ENCODE data around the gene PKMYT1.

Gene PKMYT1

GRCh38 chr16:2971985-2972784 lies 8.1 kb downstream of the PKMYT1 start:
- DNase-seq: no peak

- DNase-seq: no peak
Measured at GRCh38 chr16:2971134-2971984, 8.9 kb downstream of the PKMYT1 start.

DNA sequence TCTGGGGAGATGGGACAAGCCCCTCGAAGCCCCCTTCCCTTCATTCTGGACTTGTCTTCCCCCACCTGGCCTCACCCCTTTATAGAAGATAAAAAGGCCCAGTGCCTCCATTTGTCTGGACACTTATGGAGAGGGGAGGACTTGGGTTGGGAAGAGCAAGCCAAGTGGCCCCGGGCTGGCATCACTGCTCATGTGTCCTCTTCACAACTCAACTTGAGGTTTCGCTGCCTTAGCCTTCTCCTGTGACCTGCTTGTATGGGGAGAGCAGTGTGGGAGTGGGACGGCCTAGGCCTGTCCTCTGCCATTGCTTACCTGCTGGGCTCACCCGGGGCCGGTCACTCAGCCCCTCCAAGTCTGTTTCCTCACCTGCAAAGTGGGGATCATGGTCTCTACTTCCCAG lies 9.7 kb downstream of the PKMYT1 start:
- no peak for DNase-seq

GRCh38 chr16:2969545-2970521 lies 10.4 kb downstream of the PKMYT1 start:
- peak; percentile 68 for DNase-seq

DNA sequence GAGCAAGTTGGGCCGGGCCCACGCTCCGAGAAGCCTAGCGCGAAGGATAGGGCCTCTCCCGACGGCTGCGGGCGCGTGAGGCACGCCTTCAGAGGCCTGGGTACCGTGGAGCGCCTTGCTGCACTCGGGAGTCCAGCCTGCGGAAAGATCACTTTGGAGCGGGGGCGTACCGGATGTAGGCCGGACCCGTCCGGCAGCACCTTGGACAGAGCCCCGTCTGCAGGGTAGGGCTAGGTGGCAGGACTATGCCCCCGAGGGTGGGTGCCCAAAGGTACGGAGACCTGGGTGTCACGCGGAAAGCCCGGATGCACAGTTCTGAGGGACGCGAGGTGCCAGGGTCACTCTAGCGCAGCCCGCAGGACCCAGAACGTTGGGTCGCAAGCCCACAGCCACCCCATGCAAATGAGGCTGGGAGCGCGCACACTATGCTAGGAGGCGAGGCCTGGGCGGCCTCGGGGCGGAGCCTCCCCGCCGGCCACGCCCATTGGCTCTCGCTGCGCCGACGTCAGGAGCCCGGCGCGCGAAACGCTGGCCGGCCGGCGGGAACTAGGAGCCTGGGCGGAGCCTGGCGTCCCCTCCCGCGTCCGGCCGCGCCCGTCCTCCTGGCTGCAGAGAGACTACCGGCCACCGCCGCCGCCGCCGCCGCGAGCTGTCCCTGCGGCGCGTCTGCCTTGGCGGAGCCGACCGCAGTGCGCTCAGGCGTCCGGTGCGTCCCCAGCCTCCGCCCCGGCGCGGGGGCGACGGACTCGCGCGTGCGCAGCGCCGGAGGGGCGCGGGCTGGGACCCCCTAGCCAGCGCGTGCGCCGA lies 11.3 kb downstream of the PKMYT1 start, which contains the start of gene PAQR4:
TSS of gene PAQR4 (plus strand) at position 611 of the 807 bp plus-strand sequence. CDS start 327 bp downstream, outside the sequence.
- DNase-seq: peak; percentile 76

- no peak for DNase-seq
Measured at GRCh38 chr16:2968368-2968737, 11.9 kb downstream of the PKMYT1 start.

GRCh38 chr16:2967721-2968161 lies 12.5 kb downstream of the PKMYT1 start:
- DNase-seq: no peak

DNA sequence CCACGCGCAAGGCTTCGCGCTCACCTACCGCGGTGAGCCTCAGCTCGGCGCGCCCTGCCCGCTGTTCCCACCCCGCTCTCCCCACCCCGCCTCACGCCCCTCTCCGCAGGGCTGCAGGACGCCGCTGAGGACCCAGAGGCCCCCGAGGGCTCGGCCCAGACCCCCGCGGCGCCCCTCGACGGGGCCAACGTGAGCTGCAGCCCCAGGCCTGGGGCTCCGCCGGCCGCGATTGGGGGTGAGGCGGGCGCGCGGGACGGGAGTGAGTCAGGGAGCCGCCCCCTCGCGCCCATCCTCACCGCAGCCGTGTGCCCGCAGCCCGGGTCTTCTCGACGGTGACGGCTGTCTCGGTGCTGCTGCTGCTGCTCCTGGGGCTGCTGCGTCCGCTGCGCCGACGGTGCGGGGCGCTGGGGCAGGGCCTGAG lies 13.0 kb downstream of the PKMYT1 start:
- DNase-seq: no peak

DNA sequence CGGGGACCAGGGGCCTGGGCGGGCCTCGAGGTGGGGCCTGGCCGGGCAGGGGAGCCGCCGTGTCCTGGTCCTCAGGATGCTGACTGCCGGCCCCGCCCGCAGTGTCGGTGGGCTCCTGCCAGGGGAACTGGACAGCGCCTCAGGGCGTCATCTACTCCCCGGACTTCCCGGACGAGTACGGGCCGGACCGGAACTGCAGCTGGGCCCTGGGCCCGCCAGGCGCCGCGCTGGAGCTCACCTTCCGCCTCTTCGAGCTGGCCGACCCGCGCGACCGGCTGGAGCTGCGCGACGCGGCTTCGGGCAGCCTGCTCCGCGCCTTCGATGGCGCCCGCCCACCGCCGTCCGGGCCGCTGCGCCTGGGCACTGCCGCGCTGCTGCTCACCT lies 13.4 kb downstream of the PKMYT1 start:
- DNase-seq: no peak

DNA sequence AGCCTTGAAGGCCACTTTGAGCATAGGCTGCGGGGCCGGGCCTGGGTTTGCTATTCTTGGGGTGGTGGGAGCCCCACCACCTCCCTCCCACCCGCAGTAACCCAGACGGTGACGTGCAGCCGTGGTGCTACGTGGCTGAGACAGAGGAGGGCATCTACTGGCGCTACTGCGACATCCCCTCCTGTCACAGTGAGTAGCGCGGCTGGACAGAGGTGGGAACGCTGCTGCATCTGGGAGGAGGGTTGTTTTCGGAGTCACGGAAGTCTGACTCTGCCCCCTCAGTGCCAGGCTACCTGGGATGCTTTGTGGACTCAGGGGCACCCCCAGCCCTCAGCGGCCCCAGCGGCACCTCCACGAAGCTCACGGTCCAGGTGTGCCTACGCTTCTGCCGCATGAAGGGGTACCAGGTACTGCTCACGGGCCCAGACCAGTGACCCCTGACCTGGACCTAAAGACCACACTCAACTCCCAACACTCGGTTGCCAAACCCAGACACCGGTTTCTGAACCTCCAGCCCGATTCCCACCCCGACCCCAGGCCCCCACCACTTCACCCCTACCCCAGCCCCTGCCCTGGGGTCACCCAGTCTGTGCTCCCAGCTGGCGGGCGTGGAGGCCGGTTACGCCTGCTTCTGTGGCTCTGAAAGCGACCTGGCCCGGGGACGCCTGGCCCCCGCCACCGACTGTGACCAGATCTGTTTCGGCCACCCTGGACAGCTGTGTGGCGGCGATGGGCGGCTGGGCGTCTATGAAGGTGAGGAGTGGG lies 14.0 kb downstream of the PKMYT1 start:
- no peak for DNase-seq

GRCh38 chr16:2964475-2965336 lies 15.5 kb downstream of the PKMYT1 start:
- DNase-seq: peak; percentile 50

- no peak for DNase-seq
Measured at GRCh38 chr16:2963723-2964474, 16.3 kb downstream of the PKMYT1 start, which contains the start of gene KREMEN2. TSS of gene KREMEN2 (plus strand) at chr16:2964275. CDS start at chr16:2964521, 246 bp downstream.

- no peak for DNase-seq
Measured at GRCh38 chr16:2963074-2963722, 17.0 kb downstream of the PKMYT1 start.

GRCh38 chr16:2962334-2963073 lies 17.7 kb downstream of the PKMYT1 start:
- DNase-seq: no peak

- DNase-seq: no peak
Measured at GRCh38 chr16:2960183-2961010, 19.8 kb downstream of the PKMYT1 start.

DNA sequence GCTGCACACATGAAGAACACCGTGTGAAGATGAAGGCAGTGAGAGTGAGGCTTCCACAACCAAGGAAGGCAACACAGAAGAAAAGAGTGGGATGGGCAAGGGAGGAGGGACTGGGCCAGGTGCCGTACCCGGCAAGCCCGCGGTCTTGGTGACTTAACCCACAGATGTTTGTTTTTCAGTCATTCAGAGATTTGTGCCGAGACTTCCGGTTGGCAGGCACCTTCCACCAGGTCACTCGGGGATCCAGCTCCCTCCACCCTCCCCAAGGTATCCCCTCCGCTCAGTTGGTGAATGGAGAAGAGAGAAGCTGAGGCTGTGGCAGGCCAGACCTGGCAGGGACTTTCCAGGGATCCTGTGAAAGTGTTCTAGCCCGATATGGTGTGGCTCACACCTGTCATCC lies 21.0 kb downstream of the PKMYT1 start:
- no peak for DNase-seq

DNA sequence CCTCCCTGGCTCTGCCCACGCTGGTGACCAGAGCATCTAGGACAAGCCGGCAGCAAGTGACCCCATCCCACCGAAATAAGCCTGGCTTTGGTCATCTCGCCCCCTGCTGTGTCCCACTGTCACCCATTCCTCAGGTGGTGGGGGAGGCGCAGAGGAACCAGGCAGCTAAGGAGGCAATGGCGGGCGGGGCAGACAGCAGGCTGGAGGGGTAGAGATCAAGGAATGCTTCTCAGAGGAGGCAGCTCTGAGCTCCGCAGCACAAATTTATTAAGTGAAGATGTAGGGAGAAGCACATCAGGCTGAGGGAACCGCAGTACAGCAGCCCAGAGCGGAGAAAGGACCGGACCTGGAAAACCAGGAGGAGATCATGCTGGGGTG lies 23.7 kb downstream of the PKMYT1 start:
- no peak for DNase-seq

Measured in NCI-H2107 (cell line).